Measurements from ENCODE around the gene ACSM2B. TPM values are rescaled to one million over a fixed set of nuclear protein-coding genes. Genes with fewer than 3 reads are reported as not detected.

ACSM2B gene
- polyA plus RNA-seq, 1 donor from 2014 or later, result not detected

DNA sequence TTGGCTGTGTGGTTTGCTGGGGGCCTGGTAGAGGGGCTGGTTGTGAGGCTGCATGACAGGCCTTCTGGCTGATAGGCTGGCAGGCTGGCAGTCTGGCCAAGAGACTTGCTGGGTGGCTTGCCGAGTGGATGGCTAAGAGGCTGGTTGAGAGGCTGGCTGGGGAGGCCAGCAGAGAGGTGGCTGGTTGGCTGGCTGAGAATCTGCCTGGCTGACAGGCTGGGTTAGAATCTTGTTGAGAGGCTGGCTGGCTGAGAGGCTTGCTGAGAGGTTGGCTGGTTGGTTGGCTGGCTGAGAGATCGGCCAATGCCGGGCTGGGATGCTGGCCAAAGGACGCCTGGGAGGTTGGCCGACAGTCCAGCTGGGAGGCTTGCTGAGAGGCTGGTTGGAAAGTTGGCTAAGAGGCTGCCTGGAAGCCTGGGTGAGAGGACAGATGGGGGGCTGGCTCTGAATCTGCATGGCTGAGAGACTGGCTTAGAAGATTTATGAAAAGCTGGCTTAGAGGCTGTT is 35.9 kb upstream of the ACSM2B start:
- Histone ChIP-seq H3K4me2 (ENCODE audit: low read length) (no peak overlapping the region), H3K27me3 (ENCODE audit: insufficient read depth, low read depth, low read length) (no peaks in the 10 kb centered on the region), H4K20me1 (ENCODE audit: insufficient read depth) (no peaks in the 10 kb centered on the region), H3K79me2 (replicated peaks; ENCODE audit: insufficient read depth, low read length) (no peaks in the 10 kb centered on the region), H3K9me2 (ENCODE audit: insufficient read depth, low read length) (no peaks in the 10 kb centered on the region), H3K36me3 (ENCODE audit: insufficient read depth, low read length) (no peaks in the 10 kb centered on the region), H3K9me3 (ENCODE audit: low read length) (no peaks in the 10 kb centered on the region), H3K9ac (ENCODE audit: low read length) (no peak overlapping the region), H3F3A (ENCODE audit: insufficient read depth, low read length, poor library complexity, severe bottlenecking) (no peaks in the 10 kb centered on the region), H2AFZ (ENCODE audit: low read depth, low read length) (no peak overlapping the region), H3K4me3 (ENCODE audit: low read length) (no peak overlapping the region), H3K27ac (ENCODE audit: low read length) (no peak overlapping the region)
- TF ChIP-seq EZH2 (IDR thresholded peaks at IDR 0.05; ENCODE audit: borderline replicate concordance, insufficient read depth, low read length, poor library complexity, severe bottlenecking), result no peak
- TF ChIP-seq, protein P1, sequence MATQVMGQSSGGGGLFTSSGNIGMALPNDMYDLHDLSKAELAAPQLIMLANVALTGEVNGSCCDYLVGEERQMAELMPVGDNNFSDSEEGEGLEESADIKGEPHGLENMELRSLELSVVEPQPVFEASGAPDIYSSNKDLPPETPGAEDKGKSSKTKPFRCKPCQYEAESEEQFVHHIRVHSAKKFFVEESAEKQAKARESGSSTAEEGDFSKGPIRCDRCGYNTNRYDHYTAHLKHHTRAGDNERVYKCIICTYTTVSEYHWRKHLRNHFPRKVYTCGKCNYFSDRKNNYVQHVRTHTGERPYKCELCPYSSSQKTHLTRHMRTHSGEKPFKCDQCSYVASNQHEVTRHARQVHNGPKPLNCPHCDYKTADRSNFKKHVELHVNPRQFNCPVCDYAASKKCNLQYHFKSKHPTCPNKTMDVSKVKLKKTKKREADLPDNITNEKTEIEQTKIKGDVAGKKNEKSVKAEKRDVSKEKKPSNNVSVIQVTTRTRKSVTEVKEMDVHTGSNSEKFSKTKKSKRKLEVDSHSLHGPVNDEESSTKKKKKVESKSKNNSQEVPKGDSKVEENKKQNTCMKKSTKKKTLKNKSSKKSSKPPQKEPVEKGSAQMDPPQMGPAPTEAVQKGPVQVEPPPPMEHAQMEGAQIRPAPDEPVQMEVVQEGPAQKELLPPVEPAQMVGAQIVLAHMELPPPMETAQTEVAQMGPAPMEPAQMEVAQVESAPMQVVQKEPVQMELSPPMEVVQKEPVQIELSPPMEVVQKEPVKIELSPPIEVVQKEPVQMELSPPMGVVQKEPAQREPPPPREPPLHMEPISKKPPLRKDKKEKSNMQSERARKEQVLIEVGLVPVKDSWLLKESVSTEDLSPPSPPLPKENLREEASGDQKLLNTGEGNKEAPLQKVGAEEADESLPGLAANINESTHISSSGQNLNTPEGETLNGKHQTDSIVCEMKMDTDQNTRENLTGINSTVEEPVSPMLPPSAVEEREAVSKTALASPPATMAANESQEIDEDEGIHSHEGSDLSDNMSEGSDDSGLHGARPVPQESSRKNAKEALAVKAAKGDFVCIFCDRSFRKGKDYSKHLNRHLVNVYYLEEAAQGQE (IDR thresholded peaks at IDR 0.05; ENCODE audit: borderline replicate concordance), result no peak
- TF ChIP-seq TAF1 (IDR thresholded peaks at IDR 0.05; ENCODE audit: low read depth), result no peak
- TF ChIP-seq RAD21 (conservative IDR thresholded peaks at IDR 0.05), result no peak
- no peak for TF ChIP-seq MXI1 (conservative IDR thresholded peaks at IDR 0.05; ENCODE audit: poor library complexity, severe bottlenecking)
- TF ChIP-seq EP300 (conservative IDR thresholded peaks at IDR 0.05; ENCODE audit: poor library complexity, severe bottlenecking), result no peak
- no peak for TF ChIP-seq POLR2AphosphoS5 (IDR thresholded peaks at IDR 0.05)
- TF ChIP-seq, protein P2, sequence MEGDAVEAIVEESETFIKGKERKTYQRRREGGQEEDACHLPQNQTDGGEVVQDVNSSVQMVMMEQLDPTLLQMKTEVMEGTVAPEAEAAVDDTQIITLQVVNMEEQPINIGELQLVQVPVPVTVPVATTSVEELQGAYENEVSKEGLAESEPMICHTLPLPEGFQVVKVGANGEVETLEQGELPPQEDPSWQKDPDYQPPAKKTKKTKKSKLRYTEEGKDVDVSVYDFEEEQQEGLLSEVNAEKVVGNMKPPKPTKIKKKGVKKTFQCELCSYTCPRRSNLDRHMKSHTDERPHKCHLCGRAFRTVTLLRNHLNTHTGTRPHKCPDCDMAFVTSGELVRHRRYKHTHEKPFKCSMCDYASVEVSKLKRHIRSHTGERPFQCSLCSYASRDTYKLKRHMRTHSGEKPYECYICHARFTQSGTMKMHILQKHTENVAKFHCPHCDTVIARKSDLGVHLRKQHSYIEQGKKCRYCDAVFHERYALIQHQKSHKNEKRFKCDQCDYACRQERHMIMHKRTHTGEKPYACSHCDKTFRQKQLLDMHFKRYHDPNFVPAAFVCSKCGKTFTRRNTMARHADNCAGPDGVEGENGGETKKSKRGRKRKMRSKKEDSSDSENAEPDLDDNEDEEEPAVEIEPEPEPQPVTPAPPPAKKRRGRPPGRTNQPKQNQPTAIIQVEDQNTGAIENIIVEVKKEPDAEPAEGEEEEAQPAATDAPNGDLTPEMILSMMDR (IDR thresholded peaks at IDR 0.05; ENCODE audit: poor library complexity, severe bottlenecking), result no peak
- TF ChIP-seq SMC3 (conservative IDR thresholded peaks at IDR 0.05; ENCODE audit: poor library complexity), result no peak

DNA sequence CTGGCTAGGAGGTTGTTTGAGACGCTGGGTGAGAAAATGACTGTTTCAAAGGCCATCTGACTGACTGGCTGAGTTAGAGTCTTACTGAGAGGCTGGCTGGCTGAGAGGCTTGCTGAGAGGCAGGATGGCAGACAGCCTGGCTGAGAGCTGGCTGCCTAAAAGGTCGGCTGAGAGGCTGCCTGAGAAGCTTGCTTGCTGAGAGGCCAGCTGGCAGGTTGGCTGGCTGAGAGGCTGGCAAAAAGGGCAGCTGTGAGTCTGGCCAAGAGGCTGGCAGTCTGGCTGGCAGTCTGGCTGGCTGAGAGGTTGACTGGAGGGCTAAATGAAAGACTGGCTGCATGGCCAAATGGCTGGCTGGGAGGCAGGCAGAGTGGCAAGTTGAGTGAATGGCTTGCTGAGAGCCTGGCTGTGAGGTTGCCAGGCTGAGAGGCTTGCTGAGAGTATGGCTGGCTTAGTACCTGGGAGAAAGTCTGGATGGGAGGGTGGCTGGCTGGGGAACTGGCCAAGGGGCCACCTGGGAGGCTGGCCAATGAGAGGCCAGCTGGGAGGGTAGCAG is 35.3 kb upstream of the ACSM2B start:
- Histone ChIP-seq H2AFZ (ENCODE audit: low read depth, low read length) (no peak overlapping the region), H3F3A (ENCODE audit: insufficient read depth, low read length, poor library complexity, severe bottlenecking) (no peaks in the 10 kb centered on the region), H3K9me2 (ENCODE audit: insufficient read depth, low read length) (no peaks in the 10 kb centered on the region), H3K4me3 (ENCODE audit: low read length) (no peak overlapping the region), H3K27ac (ENCODE audit: low read length) (no peak overlapping the region), H3K79me2 (replicated peaks; ENCODE audit: insufficient read depth, low read length) (no peaks in the 10 kb centered on the region), H4K20me1 (ENCODE audit: insufficient read depth) (no peaks in the 10 kb centered on the region), H3K9me3 (ENCODE audit: low read length) (no peaks in the 10 kb centered on the region), H3K9ac (ENCODE audit: low read length) (no peak overlapping the region), H3K36me3 (ENCODE audit: insufficient read depth, low read length) (no peaks in the 10 kb centered on the region), H3K4me2 (ENCODE audit: low read length) (no peak overlapping the region), H3K27me3 (ENCODE audit: insufficient read depth, low read depth, low read length) (no peaks in the 10 kb centered on the region)
- TF ChIP-seq TAF1 (IDR thresholded peaks at IDR 0.05; ENCODE audit: low read depth), result no peak
- no peak for TF ChIP-seq MXI1 (conservative IDR thresholded peaks at IDR 0.05; ENCODE audit: poor library complexity, severe bottlenecking)
- no peak for TF ChIP-seq SMC3 (conservative IDR thresholded peaks at IDR 0.05; ENCODE audit: poor library complexity)
- no peak for TF ChIP-seq EP300 (conservative IDR thresholded peaks at IDR 0.05; ENCODE audit: poor library complexity, severe bottlenecking)
- TF ChIP-seq, protein P2 (IDR thresholded peaks at IDR 0.05; ENCODE audit: poor library complexity, severe bottlenecking), result no peak
- TF ChIP-seq RAD21 (conservative IDR thresholded peaks at IDR 0.05), result no peak
- TF ChIP-seq, protein P1 (IDR thresholded peaks at IDR 0.05; ENCODE audit: borderline replicate concordance), result no peak
- no peak for TF ChIP-seq POLR2AphosphoS5 (IDR thresholded peaks at IDR 0.05)
- no peak for TF ChIP-seq EZH2 (IDR thresholded peaks at IDR 0.05; ENCODE audit: borderline replicate concordance, insufficient read depth, low read length, poor library complexity, severe bottlenecking)
